ENCODE data around the gene CGNL1.

The CGNL1 gene

GRCh38 chr15:57427367-57427821 lies 51.1 kb downstream of the CGNL1 start:
- Histone ChIP-seq H3K27me3 (ENCODE audit: insufficient read depth, poor library complexity, severe bottlenecking) (no peaks in the 10 kb centered on the region), H3K27ac (replicated peaks) (no peak overlapping the region), H3K4me3 (replicated peaks; ENCODE audit: insufficient read depth, low read length) (no peak overlapping the region)
- no peak for DNase-seq (ENCODE audit: low read depth in 1 of 2, low spot score in 1 of 2)
- no peak for TF ChIP-seq POLR2AphosphoS5 (IDR thresholded peaks at IDR 0.05; ENCODE audit: low read depth)
- no peak for TF ChIP-seq CTCF (IDR thresholded peaks at IDR 0.05; ENCODE audit: insufficient read depth, low read length)
- no peak for TF ChIP-seq REST (IDR thresholded peaks at IDR 0.05; ENCODE audit: insufficient replicate concordance, low read depth)
- TF ChIP-seq SPI1 (IDR thresholded peaks at IDR 0.05; ENCODE audit: borderline replicate concordance, low read depth): no peak
- TF ChIP-seq GABPA (IDR thresholded peaks at IDR 0.05; ENCODE audit: low read depth): no peak

GRCh38 chr15:57432141-57432741 lies 55.9 kb downstream of the CGNL1 start:
- TF ChIP-seq SPI1 (IDR thresholded peaks at IDR 0.05; ENCODE audit: borderline replicate concordance, low read depth) (no peak), GABPA (IDR thresholded peaks at IDR 0.05; ENCODE audit: low read depth) (no peak), REST (IDR thresholded peaks at IDR 0.05; ENCODE audit: insufficient replicate concordance, low read depth) (no peak), POLR2AphosphoS5 (IDR thresholded peaks at IDR 0.05; ENCODE audit: low read depth) (no peak)
- no peak for DNase-seq (ENCODE audit: low read depth in 1 of 2, low spot score in 1 of 2)
- no peak overlapping the region for H3K27ac ChIP-seq (replicated peaks)

GRCh38 chr15:57436166-57436565 lies 59.9 kb downstream of the CGNL1 start:
- Histone ChIP-seq H3K4me3 (replicated peaks; ENCODE audit: insufficient read depth, low read length) (no peak overlapping the region), H3K27me3 (ENCODE audit: insufficient read depth, poor library complexity, severe bottlenecking) (no peaks in the 10 kb centered on the region), H3K27ac (replicated peaks) (no peak overlapping the region)
- no peak for DNase-seq (ENCODE audit: low read depth in 1 of 2, low spot score in 1 of 2)
- TF ChIP-seq CTCF (IDR thresholded peaks at IDR 0.05; ENCODE audit: insufficient read depth, low read length): no peak
- no peak for TF ChIP-seq GABPA (IDR thresholded peaks at IDR 0.05; ENCODE audit: low read depth)
- no peak for TF ChIP-seq POLR2AphosphoS5 (IDR thresholded peaks at IDR 0.05; ENCODE audit: low read depth)
- TF ChIP-seq REST (IDR thresholded peaks at IDR 0.05; ENCODE audit: insufficient replicate concordance, low read depth): no peak
- TF ChIP-seq SPI1 (IDR thresholded peaks at IDR 0.05; ENCODE audit: borderline replicate concordance, low read depth): no peak

More at GRCh38 chr15:57432141-57432741, 55.9 kb downstream of the CGNL1 start:
- Histone ChIP-seq H3K27me3 (ENCODE audit: insufficient read depth, poor library complexity, severe bottlenecking) (no peaks in the 10 kb centered on the region), H3K4me3 (replicated peaks; ENCODE audit: insufficient read depth, low read length) (no peak overlapping the region)

Measured in HL-60 (cell line).